WTC11 (cell line): ENCODE results near the gene ATP8B4.

Experiments
- AFF4 ChIP-seq: sonication (generic); formaldehyde crosslinking; IDR thresholded peaks from 2 replicates; pipeline ENCODE4 v1.8.1; 2023; ENCODE audit warnings: mild to moderate bottlenecking, missing genetic modification reagents, borderline replicate concordance
- CTCF ChIP-seq: fragments of 200-600 bp; IDR thresholded peaks from 2 replicates; pipeline ENCODE4 v1.8.0; 2022; ENCODE audit warnings: antibody characterized with exemption
- FOXP1 ChIP-seq: sonication (generic); formaldehyde crosslinking; IDR thresholded peaks from 2 replicates; pipeline ENCODE4 v1.8.0; 2022; ENCODE audit warnings: missing genetic modification reagents, mild to moderate bottlenecking, moderate library complexity, borderline replicate concordance
- HMGA2 ChIP-seq: fragments of 250-450 bp; sonication (Bioruptor Pico); IDR thresholded peaks from 2 replicates; pipeline ENCODE4 v1.4.0; 2021; ENCODE audit warnings: mild to moderate bottlenecking, moderate library complexity
- JUN ChIP-seq: sonication (generic); formaldehyde crosslinking; IDR thresholded peaks from 2 replicates; pipeline ENCODE4 v1.8.0; 2023; ENCODE audit warnings: mild to moderate bottlenecking, missing genetic modification reagents
- MAX ChIP-seq: sonication (generic); formaldehyde crosslinking; IDR thresholded peaks from 2 replicates; pipeline ENCODE4 v1.8.0; 2022; ENCODE audit warnings: mild to moderate bottlenecking, missing genetic modification reagents
- NFYB ChIP-seq: sonication (generic); formaldehyde crosslinking; conservative IDR thresholded peaks from 2 replicates; pipeline ENCODE4 v1.8.0; 2022; ENCODE audit warnings: low read depth, missing genetic modification reagents
- NR1H2 ChIP-seq: sonication (generic); formaldehyde crosslinking; IDR thresholded peaks from 2 replicates; pipeline ENCODE4 v1.9.0; 2021; ENCODE audit warnings: mild to moderate bottlenecking, moderate library complexity, missing genetic modification reagents
- NR3C1 ChIP-seq: sonication (generic); formaldehyde crosslinking; conservative IDR thresholded peaks from 2 replicates; pipeline ENCODE4 v1.8.1; 2023; ENCODE audit warnings: low read depth, mild to moderate bottlenecking, missing genetic modification reagents
- ZNF423 ChIP-seq: fragments of 250-450 bp; sonication (Bioruptor Pico); IDR thresholded peaks from 2 replicates; pipeline ENCODE4 v2.1.2; 2022; ENCODE audit warnings: mild to moderate bottlenecking, moderate library complexity
- TF ChIP-seq, protein P1 (sequence below): sonication (generic); formaldehyde crosslinking; conservative IDR thresholded peaks from 2 replicates; pipeline ENCODE4 v1.8.1; 2023; ENCODE audit warnings: mild to moderate bottlenecking, low read depth, missing genetic modification reagents, moderate library complexity
- TF ChIP-seq, protein P2 (sequence below): sonication (generic); formaldehyde crosslinking; IDR thresholded peaks from 2 replicates; pipeline ENCODE4 v1.8.1; 2023; ENCODE audit warnings: mild to moderate bottlenecking, missing genetic modification reagents

- TF ChIP-seq NR1H2 (CRISPR knock-in tag) (no peak), CTCF (no peak), FOXP1 (no peak), MAX (CRISPR knock-in tag) (no peak), AFF4 (CRISPR knock-in tag) (no peak), NFYB (CRISPR knock-in tag) (no peak), ZNF423 (CRISPR knock-in tag) (no peak), HMGA2 (no peak), JUN (CRISPR knock-in tag) (no peak), NR3C1 (CRISPR knock-in tag) (no peak)
- TF ChIP-seq, protein P1, sequence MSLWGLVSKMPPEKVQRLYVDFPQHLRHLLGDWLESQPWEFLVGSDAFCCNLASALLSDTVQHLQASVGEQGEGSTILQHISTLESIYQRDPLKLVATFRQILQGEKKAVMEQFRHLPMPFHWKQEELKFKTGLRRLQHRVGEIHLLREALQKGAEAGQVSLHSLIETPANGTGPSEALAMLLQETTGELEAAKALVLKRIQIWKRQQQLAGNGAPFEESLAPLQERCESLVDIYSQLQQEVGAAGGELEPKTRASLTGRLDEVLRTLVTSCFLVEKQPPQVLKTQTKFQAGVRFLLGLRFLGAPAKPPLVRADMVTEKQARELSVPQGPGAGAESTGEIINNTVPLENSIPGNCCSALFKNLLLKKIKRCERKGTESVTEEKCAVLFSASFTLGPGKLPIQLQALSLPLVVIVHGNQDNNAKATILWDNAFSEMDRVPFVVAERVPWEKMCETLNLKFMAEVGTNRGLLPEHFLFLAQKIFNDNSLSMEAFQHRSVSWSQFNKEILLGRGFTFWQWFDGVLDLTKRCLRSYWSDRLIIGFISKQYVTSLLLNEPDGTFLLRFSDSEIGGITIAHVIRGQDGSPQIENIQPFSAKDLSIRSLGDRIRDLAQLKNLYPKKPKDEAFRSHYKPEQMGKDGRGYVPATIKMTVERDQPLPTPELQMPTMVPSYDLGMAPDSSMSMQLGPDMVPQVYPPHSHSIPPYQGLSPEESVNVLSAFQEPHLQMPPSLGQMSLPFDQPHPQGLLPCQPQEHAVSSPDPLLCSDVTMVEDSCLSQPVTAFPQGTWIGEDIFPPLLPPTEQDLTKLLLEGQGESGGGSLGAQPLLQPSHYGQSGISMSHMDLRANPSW (CRISPR knock-in tag): no peak
- TF ChIP-seq, protein P2, sequence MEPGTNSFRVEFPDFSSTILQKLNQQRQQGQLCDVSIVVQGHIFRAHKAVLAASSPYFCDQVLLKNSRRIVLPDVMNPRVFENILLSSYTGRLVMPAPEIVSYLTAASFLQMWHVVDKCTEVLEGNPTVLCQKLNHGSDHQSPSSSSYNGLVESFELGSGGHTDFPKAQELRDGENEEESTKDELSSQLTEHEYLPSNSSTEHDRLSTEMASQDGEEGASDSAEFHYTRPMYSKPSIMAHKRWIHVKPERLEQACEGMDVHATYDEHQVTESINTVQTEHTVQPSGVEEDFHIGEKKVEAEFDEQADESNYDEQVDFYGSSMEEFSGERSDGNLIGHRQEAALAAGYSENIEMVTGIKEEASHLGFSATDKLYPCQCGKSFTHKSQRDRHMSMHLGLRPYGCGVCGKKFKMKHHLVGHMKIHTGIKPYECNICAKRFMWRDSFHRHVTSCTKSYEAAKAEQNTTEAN (CRISPR knock-in tag): no peak
These were observed 65.8 kb downstream of the ATP8B4 start for GRCh38 chr15:50053055-50053856.
